WTC11 (cell line): ENCODE results near the gene APH1B.

Source experiments
- CTCF ChIP-seq: fragments of 200-600 bp; IDR thresholded peaks from 2 replicates; pipeline ENCODE4 v1.8.0; 2022; ENCODE audit warnings: antibody characterized with exemption
- ETV6 ChIP-seq: sonication (generic); formaldehyde crosslinking; IDR thresholded peaks from 2 replicates; pipeline ENCODE4 v1.8.1; 2022; ENCODE audit warnings: mild to moderate bottlenecking, missing genetic modification reagents
- NR2C2 ChIP-seq: sonication (generic); formaldehyde crosslinking; IDR thresholded peaks from 2 replicates; pipeline ENCODE4 v1.8.0; 2022; ENCODE audit warnings: mild to moderate bottlenecking, missing genetic modification reagents
- NR3C1 ChIP-seq: sonication (generic); formaldehyde crosslinking; conservative IDR thresholded peaks from 2 replicates; pipeline ENCODE4 v1.8.1; 2023; ENCODE audit warnings: low read depth, mild to moderate bottlenecking, missing genetic modification reagents
- ZBTB21 ChIP-seq: sonication (generic); formaldehyde crosslinking; IDR thresholded peaks from 2 replicates; pipeline ENCODE4 v1.8.1; 2023; ENCODE audit warnings: mild to moderate bottlenecking, missing genetic modification reagents, borderline replicate concordance
- ZNF121 ChIP-seq: sonication (generic); formaldehyde crosslinking; IDR thresholded peaks from 2 replicates; pipeline ENCODE4 v1.8.0; 2023; ENCODE audit warnings: missing genetic modification reagents
- TF ChIP-seq, protein P1 (sequence below): fragments of 250-450 bp; sonication (Bioruptor Pico); IDR thresholded peaks from 2 replicates; pipeline ENCODE4 v1.9.0; 2021; ENCODE audit warnings: mild to moderate bottlenecking, borderline replicate concordance
- TF ChIP-seq, protein P2 (sequence below): sonication (generic); formaldehyde crosslinking; IDR thresholded peaks from 2 replicates; pipeline ENCODE4 v1.8.0; 2022; ENCODE audit warnings: missing genetic modification reagents
- TF ChIP-seq, protein P3 (sequence below): sonication (generic); formaldehyde crosslinking; IDR thresholded peaks from 2 replicates; pipeline ENCODE4 v1.8.0; 2023; ENCODE audit warnings: missing genetic modification reagents
- TF ChIP-seq, protein P4 (sequence below): sonication (generic); formaldehyde crosslinking; IDR thresholded peaks from 2 replicates; pipeline ENCODE4 v1.8.1; 2023; ENCODE audit warnings: mild to moderate bottlenecking, missing genetic modification reagents
- TF ChIP-seq, protein P5 (sequence below): sonication (generic); formaldehyde crosslinking; IDR thresholded peaks from 2 replicates; pipeline ENCODE4 v1.8.0; 2022; ENCODE audit warnings: mild to moderate bottlenecking, missing genetic modification reagents

- TF ChIP-seq ZBTB21 (CRISPR knock-in tag): no peak
- no peak for TF ChIP-seq CTCF
- TF ChIP-seq, protein P1, sequence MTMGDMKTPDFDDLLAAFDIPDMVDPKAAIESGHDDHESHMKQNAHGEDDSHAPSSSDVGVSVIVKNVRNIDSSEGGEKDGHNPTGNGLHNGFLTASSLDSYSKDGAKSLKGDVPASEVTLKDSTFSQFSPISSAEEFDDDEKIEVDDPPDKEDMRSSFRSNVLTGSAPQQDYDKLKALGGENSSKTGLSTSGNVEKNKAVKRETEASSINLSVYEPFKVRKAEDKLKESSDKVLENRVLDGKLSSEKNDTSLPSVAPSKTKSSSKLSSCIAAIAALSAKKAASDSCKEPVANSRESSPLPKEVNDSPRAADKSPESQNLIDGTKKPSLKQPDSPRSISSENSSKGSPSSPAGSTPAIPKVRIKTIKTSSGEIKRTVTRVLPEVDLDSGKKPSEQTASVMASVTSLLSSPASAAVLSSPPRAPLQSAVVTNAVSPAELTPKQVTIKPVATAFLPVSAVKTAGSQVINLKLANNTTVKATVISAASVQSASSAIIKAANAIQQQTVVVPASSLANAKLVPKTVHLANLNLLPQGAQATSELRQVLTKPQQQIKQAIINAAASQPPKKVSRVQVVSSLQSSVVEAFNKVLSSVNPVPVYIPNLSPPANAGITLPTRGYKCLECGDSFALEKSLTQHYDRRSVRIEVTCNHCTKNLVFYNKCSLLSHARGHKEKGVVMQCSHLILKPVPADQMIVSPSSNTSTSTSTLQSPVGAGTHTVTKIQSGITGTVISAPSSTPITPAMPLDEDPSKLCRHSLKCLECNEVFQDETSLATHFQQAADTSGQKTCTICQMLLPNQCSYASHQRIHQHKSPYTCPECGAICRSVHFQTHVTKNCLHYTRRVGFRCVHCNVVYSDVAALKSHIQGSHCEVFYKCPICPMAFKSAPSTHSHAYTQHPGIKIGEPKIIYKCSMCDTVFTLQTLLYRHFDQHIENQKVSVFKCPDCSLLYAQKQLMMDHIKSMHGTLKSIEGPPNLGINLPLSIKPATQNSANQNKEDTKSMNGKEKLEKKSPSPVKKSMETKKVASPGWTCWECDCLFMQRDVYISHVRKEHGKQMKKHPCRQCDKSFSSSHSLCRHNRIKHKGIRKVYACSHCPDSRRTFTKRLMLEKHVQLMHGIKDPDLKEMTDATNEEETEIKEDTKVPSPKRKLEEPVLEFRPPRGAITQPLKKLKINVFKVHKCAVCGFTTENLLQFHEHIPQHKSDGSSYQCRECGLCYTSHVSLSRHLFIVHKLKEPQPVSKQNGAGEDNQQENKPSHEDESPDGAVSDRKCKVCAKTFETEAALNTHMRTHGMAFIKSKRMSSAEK (CRISPR knock-in tag): no peak
- TF ChIP-seq, protein P2, sequence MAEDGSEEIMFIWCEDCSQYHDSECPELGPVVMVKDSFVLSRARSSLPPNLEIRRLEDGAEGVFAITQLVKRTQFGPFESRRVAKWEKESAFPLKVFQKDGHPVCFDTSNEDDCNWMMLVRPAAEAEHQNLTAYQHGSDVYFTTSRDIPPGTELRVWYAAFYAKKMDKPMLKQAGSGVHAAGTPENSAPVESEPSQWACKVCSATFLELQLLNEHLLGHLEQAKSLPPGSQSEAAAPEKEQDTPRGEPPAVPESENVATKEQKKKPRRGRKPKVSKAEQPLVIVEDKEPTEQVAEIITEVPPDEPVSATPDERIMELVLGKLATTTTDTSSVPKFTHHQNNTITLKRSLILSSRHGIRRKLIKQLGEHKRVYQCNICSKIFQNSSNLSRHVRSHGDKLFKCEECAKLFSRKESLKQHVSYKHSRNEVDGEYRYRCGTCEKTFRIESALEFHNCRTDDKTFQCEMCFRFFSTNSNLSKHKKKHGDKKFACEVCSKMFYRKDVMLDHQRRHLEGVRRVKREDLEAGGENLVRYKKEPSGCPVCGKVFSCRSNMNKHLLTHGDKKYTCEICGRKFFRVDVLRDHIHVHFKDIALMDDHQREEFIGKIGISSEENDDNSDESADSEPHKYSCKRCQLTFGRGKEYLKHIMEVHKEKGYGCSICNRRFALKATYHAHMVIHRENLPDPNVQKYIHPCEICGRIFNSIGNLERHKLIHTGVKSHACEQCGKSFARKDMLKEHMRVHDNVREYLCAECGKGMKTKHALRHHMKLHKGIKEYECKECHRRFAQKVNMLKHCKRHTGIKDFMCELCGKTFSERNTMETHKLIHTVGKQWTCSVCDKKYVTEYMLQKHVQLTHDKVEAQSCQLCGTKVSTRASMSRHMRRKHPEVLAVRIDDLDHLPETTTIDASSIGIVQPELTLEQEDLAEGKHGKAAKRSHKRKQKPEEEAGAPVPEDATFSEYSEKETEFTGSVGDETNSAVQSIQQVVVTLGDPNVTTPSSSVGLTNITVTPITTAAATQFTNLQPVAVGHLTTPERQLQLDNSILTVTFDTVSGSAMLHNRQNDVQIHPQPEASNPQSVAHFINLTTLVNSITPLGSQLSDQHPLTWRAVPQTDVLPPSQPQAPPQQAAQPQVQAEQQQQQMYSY: no peak
- TF ChIP-seq, protein P3, sequence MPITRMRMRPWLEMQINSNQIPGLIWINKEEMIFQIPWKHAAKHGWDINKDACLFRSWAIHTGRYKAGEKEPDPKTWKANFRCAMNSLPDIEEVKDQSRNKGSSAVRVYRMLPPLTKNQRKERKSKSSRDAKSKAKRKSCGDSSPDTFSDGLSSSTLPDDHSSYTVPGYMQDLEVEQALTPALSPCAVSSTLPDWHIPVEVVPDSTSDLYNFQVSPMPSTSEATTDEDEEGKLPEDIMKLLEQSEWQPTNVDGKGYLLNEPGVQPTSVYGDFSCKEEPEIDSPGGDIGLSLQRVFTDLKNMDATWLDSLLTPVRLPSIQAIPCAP (CRISPR knock-in tag): no peak
- TF ChIP-seq NR2C2: no peak
- TF ChIP-seq NR3C1 (CRISPR knock-in tag): no peak
- TF ChIP-seq, protein P4, sequence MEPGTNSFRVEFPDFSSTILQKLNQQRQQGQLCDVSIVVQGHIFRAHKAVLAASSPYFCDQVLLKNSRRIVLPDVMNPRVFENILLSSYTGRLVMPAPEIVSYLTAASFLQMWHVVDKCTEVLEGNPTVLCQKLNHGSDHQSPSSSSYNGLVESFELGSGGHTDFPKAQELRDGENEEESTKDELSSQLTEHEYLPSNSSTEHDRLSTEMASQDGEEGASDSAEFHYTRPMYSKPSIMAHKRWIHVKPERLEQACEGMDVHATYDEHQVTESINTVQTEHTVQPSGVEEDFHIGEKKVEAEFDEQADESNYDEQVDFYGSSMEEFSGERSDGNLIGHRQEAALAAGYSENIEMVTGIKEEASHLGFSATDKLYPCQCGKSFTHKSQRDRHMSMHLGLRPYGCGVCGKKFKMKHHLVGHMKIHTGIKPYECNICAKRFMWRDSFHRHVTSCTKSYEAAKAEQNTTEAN: no peak
- TF ChIP-seq ZNF121 (CRISPR knock-in tag): no peak
- TF ChIP-seq, protein P5, sequence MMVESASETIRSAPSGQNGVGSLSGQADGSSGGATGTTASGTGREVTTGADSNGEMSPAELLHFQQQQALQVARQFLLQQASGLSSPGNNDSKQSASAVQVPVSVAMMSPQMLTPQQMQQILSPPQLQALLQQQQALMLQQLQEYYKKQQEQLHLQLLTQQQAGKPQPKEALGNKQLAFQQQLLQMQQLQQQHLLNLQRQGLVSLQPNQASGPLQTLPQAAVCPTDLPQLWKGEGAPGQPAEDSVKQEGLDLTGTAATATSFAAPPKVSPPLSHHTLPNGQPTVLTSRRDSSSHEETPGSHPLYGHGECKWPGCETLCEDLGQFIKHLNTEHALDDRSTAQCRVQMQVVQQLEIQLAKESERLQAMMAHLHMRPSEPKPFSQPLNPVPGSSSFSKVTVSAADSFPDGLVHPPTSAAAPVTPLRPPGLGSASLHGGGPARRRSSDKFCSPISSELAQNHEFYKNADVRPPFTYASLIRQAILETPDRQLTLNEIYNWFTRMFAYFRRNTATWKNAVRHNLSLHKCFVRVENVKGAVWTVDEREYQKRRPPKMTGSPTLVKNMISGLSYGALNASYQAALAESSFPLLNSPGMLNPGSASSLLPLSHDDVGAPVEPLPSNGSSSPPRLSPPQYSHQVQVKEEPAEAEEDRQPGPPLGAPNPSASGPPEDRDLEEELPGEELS (CRISPR knock-in tag): no peak
- no peak for TF ChIP-seq ETV6 (CRISPR knock-in tag)
Observed at GRCh38 chr15:63341898-63342297, 64.5 kb downstream of the APH1B start.
